Measurements from ENCODE around the gene BAZ1A.

DNA sequence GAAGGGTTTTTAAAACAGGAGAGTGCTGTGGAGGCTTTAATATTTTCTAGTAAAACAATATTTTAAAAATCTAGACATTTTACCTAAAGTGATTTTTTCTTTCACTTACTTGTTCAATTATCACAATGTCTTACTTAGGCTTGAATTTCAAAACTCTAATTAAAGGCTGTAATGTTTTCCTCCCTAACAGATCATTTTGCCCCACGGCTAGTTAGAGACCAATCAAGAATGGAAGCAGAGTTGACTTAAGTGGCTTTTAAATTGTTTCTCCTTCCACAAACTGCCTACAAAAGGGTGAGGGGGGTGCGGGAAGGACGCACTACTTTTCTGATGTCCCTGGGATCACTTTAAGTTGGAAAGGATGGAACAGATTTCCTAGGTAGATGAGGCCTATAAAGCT is 151.3 kb downstream of the BAZ1A start:
- no peak for TF ChIP-seq CBX5 (IDR thresholded peaks at IDR 0.05; ENCODE audit: low read depth)
- no peak for TF ChIP-seq SP1 (IDR thresholded peaks at IDR 0.05; ENCODE audit: low read depth, low read length)
- TF ChIP-seq POLR2A (IDR thresholded peaks at IDR 0.05; ENCODE audit: low read depth, low read length) = no peak
- TF ChIP-seq, protein P1, sequence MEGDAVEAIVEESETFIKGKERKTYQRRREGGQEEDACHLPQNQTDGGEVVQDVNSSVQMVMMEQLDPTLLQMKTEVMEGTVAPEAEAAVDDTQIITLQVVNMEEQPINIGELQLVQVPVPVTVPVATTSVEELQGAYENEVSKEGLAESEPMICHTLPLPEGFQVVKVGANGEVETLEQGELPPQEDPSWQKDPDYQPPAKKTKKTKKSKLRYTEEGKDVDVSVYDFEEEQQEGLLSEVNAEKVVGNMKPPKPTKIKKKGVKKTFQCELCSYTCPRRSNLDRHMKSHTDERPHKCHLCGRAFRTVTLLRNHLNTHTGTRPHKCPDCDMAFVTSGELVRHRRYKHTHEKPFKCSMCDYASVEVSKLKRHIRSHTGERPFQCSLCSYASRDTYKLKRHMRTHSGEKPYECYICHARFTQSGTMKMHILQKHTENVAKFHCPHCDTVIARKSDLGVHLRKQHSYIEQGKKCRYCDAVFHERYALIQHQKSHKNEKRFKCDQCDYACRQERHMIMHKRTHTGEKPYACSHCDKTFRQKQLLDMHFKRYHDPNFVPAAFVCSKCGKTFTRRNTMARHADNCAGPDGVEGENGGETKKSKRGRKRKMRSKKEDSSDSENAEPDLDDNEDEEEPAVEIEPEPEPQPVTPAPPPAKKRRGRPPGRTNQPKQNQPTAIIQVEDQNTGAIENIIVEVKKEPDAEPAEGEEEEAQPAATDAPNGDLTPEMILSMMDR (IDR thresholded peaks at IDR 0.05 in 2 of 3, conservative IDR thresholded peaks at IDR 0.05 in 1 of 3; ENCODE audit: control insufficient read depth in 2 of 3, extremely low read depth in 1 of 3, insufficient read depth in 1 of 3, low read depth in 3 of 3, low read length in 3 of 3) = no peak
- TF ChIP-seq EP300 (IDR thresholded peaks at IDR 0.05; ENCODE audit: borderline replicate concordance in 1 of 2, control insufficient read depth in 1 of 2, low read depth in 2 of 2, low read length in 2 of 2) = no peak
- no peak for TF ChIP-seq CEBPB (IDR thresholded peaks at IDR 0.05; ENCODE audit: borderline replicate concordance in 1 of 2, low read depth in 2 of 2, low read length in 2 of 2)
- no peak for TF ChIP-seq PML (IDR thresholded peaks at IDR 0.05; ENCODE audit: low read length)
- TF ChIP-seq, protein P2, sequence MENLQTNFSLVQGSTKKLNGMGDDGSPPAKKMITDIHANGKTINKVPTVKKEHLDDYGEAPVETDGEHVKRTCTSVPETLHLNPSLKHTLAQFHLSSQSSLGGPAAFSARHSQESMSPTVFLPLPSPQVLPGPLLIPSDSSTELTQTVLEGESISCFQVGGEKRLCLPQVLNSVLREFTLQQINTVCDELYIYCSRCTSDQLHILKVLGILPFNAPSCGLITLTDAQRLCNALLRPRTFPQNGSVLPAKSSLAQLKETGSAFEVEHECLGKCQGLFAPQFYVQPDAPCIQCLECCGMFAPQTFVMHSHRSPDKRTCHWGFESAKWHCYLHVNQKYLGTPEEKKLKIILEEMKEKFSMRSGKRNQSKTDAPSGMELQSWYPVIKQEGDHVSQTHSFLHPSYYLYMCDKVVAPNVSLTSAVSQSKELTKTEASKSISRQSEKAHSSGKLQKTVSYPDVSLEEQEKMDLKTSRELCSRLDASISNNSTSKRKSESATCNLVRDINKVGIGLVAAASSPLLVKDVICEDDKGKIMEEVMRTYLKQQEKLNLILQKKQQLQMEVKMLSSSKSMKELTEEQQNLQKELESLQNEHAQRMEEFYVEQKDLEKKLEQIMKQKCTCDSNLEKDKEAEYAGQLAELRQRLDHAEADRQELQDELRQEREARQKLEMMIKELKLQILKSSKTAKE (IDR thresholded peaks at IDR 0.05; ENCODE audit: low read depth, poor library complexity, severe bottlenecking) = no peak

All from GM12878 (cell line).